ENCODE measurements around the gene LPCAT1.

DNA sequence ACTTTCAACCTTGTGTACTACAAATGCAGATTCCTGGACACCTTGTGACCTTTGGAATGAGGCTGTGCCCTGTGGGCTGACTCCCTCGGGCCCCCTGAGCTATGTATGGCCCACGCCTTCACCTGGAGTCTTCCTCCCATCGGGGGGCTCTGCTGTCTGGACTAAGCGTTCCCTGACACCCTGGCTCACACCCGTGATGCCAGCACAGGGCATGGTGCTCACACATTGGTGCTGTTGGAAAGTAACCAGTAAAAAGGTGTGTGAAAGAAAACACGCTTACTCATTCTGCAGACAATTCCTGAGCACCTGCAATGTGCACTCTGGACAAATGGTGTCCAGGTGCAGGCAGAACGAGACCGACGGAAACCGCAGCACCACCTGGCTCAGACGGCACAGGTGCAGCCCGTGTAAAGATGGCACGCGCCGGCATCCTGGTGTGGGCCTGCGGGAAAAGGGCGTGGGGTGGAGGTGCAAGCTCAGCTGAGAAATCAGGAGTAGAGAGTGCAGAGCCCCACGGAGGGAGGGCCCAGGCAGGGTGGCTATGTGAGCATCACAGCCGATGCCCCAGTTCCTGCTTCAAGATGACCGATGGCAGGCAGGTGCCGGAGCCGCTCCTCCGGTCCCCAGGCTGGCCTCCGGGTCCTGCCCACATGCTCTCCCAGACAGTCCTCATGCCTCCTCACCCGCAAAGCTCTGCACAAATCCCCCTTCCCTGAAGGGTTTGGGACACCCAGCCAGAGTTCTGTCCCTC is 11.0 kb downstream of the LPCAT1 start:
- TF ChIP-seq POLR2A (IDR thresholded peaks at IDR 0.05), result no peak
- TF ChIP-seq, protein P1, sequence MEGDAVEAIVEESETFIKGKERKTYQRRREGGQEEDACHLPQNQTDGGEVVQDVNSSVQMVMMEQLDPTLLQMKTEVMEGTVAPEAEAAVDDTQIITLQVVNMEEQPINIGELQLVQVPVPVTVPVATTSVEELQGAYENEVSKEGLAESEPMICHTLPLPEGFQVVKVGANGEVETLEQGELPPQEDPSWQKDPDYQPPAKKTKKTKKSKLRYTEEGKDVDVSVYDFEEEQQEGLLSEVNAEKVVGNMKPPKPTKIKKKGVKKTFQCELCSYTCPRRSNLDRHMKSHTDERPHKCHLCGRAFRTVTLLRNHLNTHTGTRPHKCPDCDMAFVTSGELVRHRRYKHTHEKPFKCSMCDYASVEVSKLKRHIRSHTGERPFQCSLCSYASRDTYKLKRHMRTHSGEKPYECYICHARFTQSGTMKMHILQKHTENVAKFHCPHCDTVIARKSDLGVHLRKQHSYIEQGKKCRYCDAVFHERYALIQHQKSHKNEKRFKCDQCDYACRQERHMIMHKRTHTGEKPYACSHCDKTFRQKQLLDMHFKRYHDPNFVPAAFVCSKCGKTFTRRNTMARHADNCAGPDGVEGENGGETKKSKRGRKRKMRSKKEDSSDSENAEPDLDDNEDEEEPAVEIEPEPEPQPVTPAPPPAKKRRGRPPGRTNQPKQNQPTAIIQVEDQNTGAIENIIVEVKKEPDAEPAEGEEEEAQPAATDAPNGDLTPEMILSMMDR (IDR thresholded peaks at IDR 0.05), result no peak

Measured in stomach (tissue), 4 donors.